Activated naive CD8-positive, alpha-beta T cell treated with anti-CD3 and anti-CD28 coated beads for 36 hours (primary cell): ENCODE results near the gene WDR31. TPM values are rescaled to one million over a fixed set of nuclear protein-coding genes. Genes with fewer than 3 reads are reported as not detected.

ENCODE experiments used
- DNase-seq: peaks from one replicate; pipeline ENCODE4 v3.0.0; 2021
- H3K27ac Mint-ChIP-seq: one replicate; pipeline ENCODE4 v1.8.0; 2022; ENCODE audit warnings: mild to moderate bottlenecking, moderate library complexity, mixed read lengths
- H3K27me3 Mint-ChIP-seq: one replicate; pipeline ENCODE4 v1.8.0; 2022; ENCODE audit warnings: mild to moderate bottlenecking, mixed read lengths
- H3K36me3 Mint-ChIP-seq: one replicate; pipeline ENCODE4 v1.8.0; 2021; ENCODE audit warnings: mild to moderate bottlenecking, mixed read lengths
- H3K4me1 Mint-ChIP-seq: one replicate; pipeline ENCODE4 v1.8.0; 2021; ENCODE audit warnings: mixed read lengths
- H3K4me3 Mint-ChIP-seq: one replicate; pipeline ENCODE4 v1.8.0; 2022; ENCODE audit warnings: mild to moderate bottlenecking, moderate library complexity, mixed read lengths
- H3K9me3 Mint-ChIP-seq: one replicate; pipeline ENCODE4 v1.8.0; 2022; ENCODE audit warnings: mixed read lengths
- total RNA-seq, 2 experiments: library from RNA; stranded (reverse); gene quantifications; one replicate each; pipeline ENCODE4 v1.2.3, GENCODE V29; 2021

WDR31 gene
- total RNA-seq, 2 experiments from 2014 or later = 2.4 to 2.9 TPM

- Mint-ChIP-seq H3K27me3 (peaks cover 4% of the 10 kb centered on the region), H3K4me3 (no peak overlapping the region), H3K9me3 (no peaks in the 10 kb centered on the region), H3K4me1 (peaks cover 26% of the 10 kb centered on the region), H3K27ac (no peak overlapping the region), H3K36me3 (peaks cover 6% of the 10 kb centered on the region)
- no peak for DNase-seq
Measured at GRCh38 chr9:113355040-113355596, 15.0 kb upstream of the WDR31 start.

- peaks cover 7% of the 10 kb centered on the region for H3K27me3 Mint-ChIP-seq
- DNase-seq = no peak
- H3K4me1 Mint-ChIP-seq = peaks cover 38% of the 10 kb centered on the region
- no peaks in the 10 kb centered on the region for H3K9me3 Mint-ChIP-seq
- no peak overlapping the region for H3K27ac Mint-ChIP-seq
- H3K4me3 Mint-ChIP-seq = no peak overlapping the region
- peaks cover 4% of the 10 kb centered on the region for H3K36me3 Mint-ChIP-seq
Measured at GRCh38 chr9:113352411-113352810, 12.3 kb upstream of the WDR31 start.

- peaks cover 4% of the 10 kb centered on the region for H3K36me3 Mint-ChIP-seq
- no peak overlapping the region for H3K4me3 Mint-ChIP-seq
- H3K4me1 Mint-ChIP-seq = peaks cover 42% of the 10 kb centered on the region
- H3K27me3 Mint-ChIP-seq = peaks cover 7% of the 10 kb centered on the region
- H3K9me3 Mint-ChIP-seq = no peaks in the 10 kb centered on the region
- DNase-seq = no peak
- peak overlapping the region; percentile 49 for H3K27ac Mint-ChIP-seq
Measured at GRCh38 chr9:113352006-113352405, 11.9 kb upstream of the WDR31 start.

- peaks cover 4% of the 10 kb centered on the region for H3K36me3 Mint-ChIP-seq
- peak overlapping the region; percentile 87 for H3K27ac Mint-ChIP-seq
- H3K4me1 Mint-ChIP-seq = peaks cover 43% of the 10 kb centered on the region
- H3K27me3 Mint-ChIP-seq = peaks cover 7% of the 10 kb centered on the region
- H3K9me3 Mint-ChIP-seq = no peaks in the 10 kb centered on the region
- peak; percentile 77 for DNase-seq
- H3K4me3 Mint-ChIP-seq = peak overlapping the region; percentile 83
Measured at GRCh38 chr9:113350937-113351336, 10.9 kb upstream of the WDR31 start.

GRCh38 chr9:113350107-113350661 is 10.1 kb upstream of the WDR31 start:
- H3K36me3 Mint-ChIP-seq = peaks cover 4% of the 10 kb centered on the region
- H3K4me1 Mint-ChIP-seq = peaks cover 50% of the 10 kb centered on the region
- H3K9me3 Mint-ChIP-seq = no peaks in the 10 kb centered on the region
- peak; percentile 42 for DNase-seq
- peak overlapping the region; percentile 83 for H3K4me3 Mint-ChIP-seq
- H3K27me3 Mint-ChIP-seq = peaks cover 7% of the 10 kb centered on the region
- H3K27ac Mint-ChIP-seq = peak overlapping the region; percentile 87

- Mint-ChIP-seq H3K27me3 (peaks cover 7% of the 10 kb centered on the region), H3K9me3 (no peaks in the 10 kb centered on the region), H3K36me3 (peaks cover 4% of the 10 kb centered on the region), H3K4me3 (peak within 1 kb of the TSS; percentile 83), H3K27ac (peak within 1 kb of the TSS; percentile 87), H3K4me1 (peaks cover 54% of the 10 kb centered on the region)
- DNase-seq = peak; percentile 64
Measured at GRCh38 chr9:113349445-113350094, 9.5 kb upstream of the WDR31 start, which contains the start of gene BSPRY. Gene BSPRY (plus strand): TSS chr9:113349541. CDS start chr9:113349580, 39 bp downstream.

- Mint-ChIP-seq H3K9me3 (no peaks in the 10 kb centered on the region), H3K27ac (no peak overlapping the region), H3K27me3 (peaks cover 7% of the 10 kb centered on the region), H3K4me3 (peak overlapping the region; percentile 75), H3K36me3 (peaks cover 4% of the 10 kb centered on the region), H3K4me1 (peaks cover 54% of the 10 kb centered on the region)
- DNase-seq = no peak
Measured at GRCh38 chr9:113349066-113349444, 9.0 kb upstream of the WDR31 start.

GRCh38 chr9:113348437-113348836 is 8.4 kb upstream of the WDR31 start:
- H3K9me3 Mint-ChIP-seq = no peaks in the 10 kb centered on the region
- peaks cover 4% of the 10 kb centered on the region for H3K36me3 Mint-ChIP-seq
- H3K4me3 Mint-ChIP-seq = no peak overlapping the region
- no peak overlapping the region for H3K27ac Mint-ChIP-seq
- peaks cover 59% of the 10 kb centered on the region for H3K4me1 Mint-ChIP-seq
- no peak for DNase-seq
- H3K27me3 Mint-ChIP-seq = peaks cover 7% of the 10 kb centered on the region

- Mint-ChIP-seq H3K4me1 (peaks cover 61% of the 10 kb centered on the region), H3K27me3 (peaks cover 3% of the 10 kb centered on the region), H3K4me3 (no peak overlapping the region), H3K27ac (peak overlapping the region; percentile 18), H3K36me3 (no peaks in the 10 kb centered on the region), H3K9me3 (peaks cover 2% of the 10 kb centered on the region)
- no peak for DNase-seq
Measured at GRCh38 chr9:113345671-113346070, 5.6 kb upstream of the WDR31 start.

GRCh38 chr9:113345190-113345589 is 5.1 kb upstream of the WDR31 start:
- Mint-ChIP-seq H3K9me3 (peaks cover 2% of the 10 kb centered on the region), H3K36me3 (no peaks in the 10 kb centered on the region), H3K4me3 (no peak overlapping the region), H3K27me3 (peaks cover 3% of the 10 kb centered on the region), H3K4me1 (peaks cover 58% of the 10 kb centered on the region), H3K27ac (no peak overlapping the region)
- DNase-seq = no peak

GRCh38 chr9:113343732-113344231 is 3.7 kb upstream of the WDR31 start:
- Mint-ChIP-seq H3K36me3 (no peaks in the 10 kb centered on the region), H3K4me3 (no peak overlapping the region), H3K4me1 (peaks cover 56% of the 10 kb centered on the region), H3K9me3 (peaks cover 2% of the 10 kb centered on the region), H3K27me3 (peaks cover 5% of the 10 kb centered on the region), H3K27ac (peak overlapping the region; percentile 40)
- peak; percentile 43 for DNase-seq

- Mint-ChIP-seq H3K4me1 (peaks cover 47% of the 10 kb centered on the region), H3K27me3 (peaks cover 6% of the 10 kb centered on the region), H3K27ac (peak overlapping the region; percentile 69), H3K4me3 (peak overlapping the region; percentile 27), H3K9me3 (peaks cover 2% of the 10 kb centered on the region), H3K36me3 (no peaks in the 10 kb centered on the region)
- DNase-seq = peak; percentile 39
Measured at GRCh38 chr9:113341712-113342410, 1.8 kb upstream of the WDR31 start.

GRCh38 chr9:113337714-113338113 is 2.4 kb downstream of the WDR31 start:
- no peak for DNase-seq
- peaks cover 25% of the 10 kb centered on the region for H3K4me1 Mint-ChIP-seq
- H3K27ac Mint-ChIP-seq = no peak overlapping the region
- no peak overlapping the region for H3K4me3 Mint-ChIP-seq
- peaks cover 2% of the 10 kb centered on the region for H3K9me3 Mint-ChIP-seq
- H3K36me3 Mint-ChIP-seq = no peaks in the 10 kb centered on the region
- peaks cover 6% of the 10 kb centered on the region for H3K27me3 Mint-ChIP-seq

- Mint-ChIP-seq H3K9me3 (no peaks in the 10 kb centered on the region), H3K27me3 (no peaks in the 10 kb centered on the region), H3K27ac (no peak overlapping the region), H3K4me3 (no peak overlapping the region), H3K36me3 (no peaks in the 10 kb centered on the region), H3K4me1 (no peaks in the 10 kb centered on the region)
- DNase-seq = no peak
Measured at GRCh38 chr9:113331780-113332179, 8.3 kb downstream of the WDR31 start.
